ENCODE data around the gene TEX9.
"Not testable (repeated sequence)": the region's sequence is repeated elsewhere in the genome, so short reads cannot be mapped to it uniquely, and the experiment has no call there.

Gene TEX9

DNA sequence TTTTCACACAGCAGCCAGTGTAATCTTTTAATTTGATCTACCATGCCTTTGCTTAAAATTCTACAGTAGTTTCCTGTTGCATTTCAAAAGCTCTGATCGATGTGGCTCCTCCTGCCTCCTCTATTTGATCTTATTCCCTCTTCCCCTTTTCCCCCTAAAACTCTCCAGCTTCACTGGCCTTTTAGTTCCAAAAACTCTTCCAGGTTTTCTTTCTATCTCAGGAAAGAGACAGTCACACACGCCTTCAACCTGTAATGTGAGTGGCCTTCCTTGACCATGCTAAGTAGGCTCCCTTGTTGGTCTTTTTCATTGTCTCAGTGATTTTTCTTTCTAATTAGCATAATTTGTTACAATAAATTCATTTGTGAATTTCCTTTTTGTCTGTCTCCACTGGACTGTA is 985 bp downstream of the TEX9 start:
- DNase-seq (ENCODE audit: low read depth in 2 of 2), result no peak

DNA sequence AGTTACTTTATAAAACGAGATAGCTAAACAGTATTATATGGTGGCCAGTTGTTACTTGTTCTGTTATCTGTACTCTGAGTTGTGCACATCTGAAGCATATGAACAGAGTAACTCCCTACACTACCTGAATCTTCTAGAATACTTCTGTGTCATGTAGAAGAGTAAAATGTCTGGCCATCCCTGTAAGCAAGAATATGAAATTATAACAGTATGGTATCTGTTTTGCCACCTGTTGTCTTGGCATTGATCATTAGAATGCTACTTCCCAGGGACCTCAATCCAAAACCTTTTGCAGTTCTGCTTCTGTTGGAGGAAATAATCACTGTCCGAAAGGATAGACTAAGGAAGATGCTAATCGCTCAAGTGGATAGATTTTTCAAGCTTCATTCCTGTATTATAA is 1.9 kb downstream of the TEX9 start:
- no peak for DNase-seq (ENCODE audit: low read depth in 2 of 2)

DNA sequence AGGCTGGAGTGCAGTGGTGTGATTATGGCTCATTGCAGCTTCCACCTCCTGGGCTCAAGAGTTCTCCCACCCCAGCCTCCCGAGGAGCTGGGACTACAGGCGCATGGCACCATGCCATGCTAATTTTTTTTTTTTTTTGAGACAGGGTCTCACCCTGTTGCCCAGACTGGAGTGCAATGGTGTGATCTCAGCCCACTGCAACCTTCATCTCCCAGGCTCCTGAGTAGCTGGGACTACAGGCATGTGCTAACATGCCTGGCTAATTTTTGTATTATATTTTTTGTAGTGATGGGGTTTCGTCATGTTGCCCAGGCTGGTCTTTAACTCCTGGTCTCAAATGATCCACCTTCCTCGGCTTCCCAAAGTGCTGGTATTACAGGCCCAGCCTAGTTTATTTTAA is 4.0 kb downstream of the TEX9 start:
- no peak for DNase-seq (ENCODE audit: low read depth in 2 of 2)

DNA sequence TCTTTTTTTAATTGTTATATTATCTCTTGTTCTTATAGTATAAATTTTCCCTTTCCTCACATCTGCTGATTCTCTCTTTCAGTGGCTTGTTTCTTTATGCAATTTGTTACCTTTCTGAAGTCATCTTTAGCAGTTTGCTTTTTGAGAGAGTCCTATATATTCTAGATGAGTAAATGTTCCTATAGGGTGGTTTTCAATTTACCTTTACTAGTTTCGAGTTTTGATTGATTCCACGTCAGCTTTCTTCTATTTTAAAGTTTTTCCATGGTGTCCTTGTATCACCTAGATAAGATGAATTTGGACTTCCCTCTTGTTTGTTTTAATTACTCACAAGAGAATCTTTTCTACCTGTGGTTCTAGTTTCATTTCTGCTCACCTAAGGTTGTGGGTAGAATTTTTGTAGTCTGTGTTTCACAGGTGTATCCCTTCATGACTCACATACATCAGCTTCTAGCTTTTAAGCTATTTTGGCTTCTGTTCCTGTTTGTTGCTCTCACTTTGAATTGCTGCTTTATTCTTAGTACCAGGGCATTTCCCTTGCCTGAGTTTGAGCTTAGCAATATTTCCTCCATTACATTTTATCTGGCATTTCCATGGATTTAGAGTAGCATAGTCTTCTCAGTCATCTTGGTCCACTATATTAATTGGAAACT is 6.4 kb downstream of the TEX9 start:
- no peak for DNase-seq (ENCODE audit: low read depth in 2 of 2)

DNA sequence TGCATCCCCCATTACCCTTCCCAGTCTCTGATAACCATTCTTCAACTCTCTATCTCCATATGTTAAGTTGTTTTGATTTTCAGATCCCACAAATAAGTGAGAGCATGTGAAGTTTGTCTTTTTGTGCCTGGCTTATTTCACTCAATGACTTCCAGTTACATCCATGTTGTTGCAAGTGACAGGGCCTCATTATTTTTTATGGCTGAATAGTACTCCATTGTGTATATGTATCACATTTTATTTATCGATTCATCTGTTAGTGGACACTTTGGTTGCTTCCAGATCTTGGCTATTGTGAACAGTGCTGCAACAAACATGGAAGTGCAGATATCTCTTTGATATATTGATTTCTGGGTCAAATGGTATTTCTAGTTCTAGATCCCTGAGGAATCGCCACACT is 9.5 kb downstream of the TEX9 start:
- DNase-seq (ENCODE audit: low read depth in 2 of 2), result not testable (repeated sequence)

DNA sequence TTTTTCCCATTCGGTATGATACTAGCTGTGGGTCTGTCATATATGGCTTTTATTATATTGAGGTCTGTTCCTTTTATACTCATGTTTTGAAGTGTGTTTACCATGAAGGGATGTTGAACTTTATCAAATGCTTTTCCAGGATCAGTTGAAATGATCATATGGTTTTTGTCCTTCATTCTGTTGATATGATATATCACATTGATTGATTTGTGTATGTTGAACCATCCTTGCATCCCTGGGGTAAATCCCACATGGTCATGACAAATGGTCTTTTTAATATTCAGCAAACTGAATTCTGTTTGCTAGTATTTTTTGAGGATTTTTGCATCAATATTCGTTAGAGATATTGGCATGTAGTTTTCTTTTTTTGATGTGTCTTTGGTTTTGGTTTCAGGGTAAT is 12.6 kb downstream of the TEX9 start:
- DNase-seq (ENCODE audit: low read depth in 2 of 2), result not testable (repeated sequence)

DNA sequence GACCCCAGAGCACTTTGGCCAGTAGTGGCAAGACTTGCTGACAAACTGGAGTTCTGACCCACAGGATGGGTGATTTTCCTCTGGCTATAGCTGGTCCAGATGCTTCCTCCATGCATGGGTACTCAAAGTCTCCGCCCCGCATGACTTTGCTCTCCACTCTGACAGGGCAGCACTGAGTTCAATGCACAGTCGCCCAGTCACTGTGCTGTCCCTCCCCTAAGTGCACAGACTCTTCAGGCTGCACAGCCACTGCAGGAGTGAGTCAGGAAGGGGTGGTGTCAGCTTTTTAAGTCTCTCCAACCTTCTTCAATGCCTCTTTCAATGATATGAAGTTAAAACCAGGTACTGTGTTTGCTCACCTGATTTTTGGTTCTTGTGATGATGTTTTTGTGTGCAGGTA is 17.8 kb downstream of the TEX9 start:
- no peak for DNase-seq (ENCODE audit: low read depth in 2 of 2)

DNA sequence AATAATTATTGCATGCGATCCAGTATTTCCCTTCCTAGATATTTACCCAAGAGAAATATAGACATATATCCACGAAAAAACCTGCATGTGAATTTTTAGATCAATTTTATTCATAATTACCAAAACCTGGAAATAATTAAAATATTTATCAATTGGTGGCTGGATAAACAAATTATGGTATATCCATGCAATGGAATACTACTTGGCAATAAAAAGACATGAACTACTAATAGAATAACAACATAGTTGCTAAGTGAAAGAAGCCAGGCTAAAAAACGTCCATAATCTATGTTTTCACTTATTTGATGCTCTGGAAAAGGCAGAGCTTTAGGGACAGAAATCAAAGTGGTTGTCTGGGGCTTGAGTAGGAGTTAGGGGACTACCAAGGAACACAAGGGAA is 20.7 kb downstream of the TEX9 start:
- DNase-seq (ENCODE audit: low read depth in 2 of 2), result no peak

DNA sequence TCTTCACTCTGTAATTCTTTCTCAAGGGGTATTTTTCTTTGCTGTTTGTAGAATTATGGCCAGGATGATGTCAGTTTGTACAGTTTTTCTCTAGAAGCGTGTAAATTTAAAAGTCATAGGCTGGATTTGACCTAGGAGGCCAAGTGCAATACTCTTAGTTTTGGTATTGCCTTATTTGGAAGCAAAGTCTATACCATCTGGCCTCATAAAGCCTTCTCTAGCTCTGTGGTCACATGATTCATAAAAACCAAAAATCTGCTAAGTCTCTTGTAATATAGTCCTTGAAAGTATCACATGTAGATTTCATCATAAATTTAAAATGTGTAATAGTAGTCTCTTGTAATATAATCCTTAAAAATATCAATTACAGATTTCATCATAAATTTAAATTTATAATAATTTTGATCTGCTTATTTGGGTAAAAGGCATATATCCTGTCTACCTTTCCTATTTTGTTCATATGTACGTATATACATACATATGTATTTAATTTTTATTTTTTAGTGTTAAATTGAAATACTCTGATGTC is 25.6 kb downstream of the TEX9 start:
- DNase-seq (ENCODE audit: low read depth in 2 of 2), result no peak

DNA sequence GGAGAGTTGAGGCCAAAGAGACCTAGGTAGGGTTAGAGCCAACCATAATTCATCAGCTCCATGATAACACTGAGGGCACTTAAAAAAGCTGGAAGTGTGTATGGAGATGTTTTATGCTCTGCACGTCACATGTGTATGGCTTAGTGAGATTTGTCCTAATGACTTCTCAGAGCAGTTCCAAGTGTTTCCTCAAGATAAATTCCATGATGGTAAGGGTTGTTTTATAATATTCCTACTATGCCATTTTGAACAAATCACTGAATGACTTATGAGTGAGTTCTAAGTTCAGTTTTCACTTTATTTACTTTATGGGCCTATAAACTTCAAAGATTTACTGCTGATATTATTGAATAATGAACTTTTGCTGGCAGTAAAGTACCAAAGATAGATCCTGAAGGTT is 28.1 kb downstream of the TEX9 start:
- no peak for DNase-seq (ENCODE audit: low read depth in 2 of 2)

DNA sequence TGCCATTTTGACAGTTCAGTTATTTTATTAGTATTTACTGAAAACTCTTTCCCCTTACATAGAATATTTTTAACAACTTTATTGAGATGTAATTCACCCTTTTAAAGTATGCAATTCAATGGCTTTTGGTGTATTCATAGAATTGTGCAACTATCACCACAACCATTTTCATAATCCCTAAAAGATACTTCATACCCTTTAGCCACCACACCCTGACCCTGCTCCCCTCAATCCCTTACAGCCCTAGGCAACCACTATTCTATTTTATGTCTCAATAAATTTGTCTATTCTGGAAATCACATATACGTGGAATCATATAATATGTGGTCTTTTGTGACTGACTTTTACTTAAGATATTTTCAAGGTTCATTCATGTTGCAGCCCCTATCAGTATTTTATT is 29.7 kb downstream of the TEX9 start:
- no peak for DNase-seq (ENCODE audit: low read depth in 2 of 2)

DNA sequence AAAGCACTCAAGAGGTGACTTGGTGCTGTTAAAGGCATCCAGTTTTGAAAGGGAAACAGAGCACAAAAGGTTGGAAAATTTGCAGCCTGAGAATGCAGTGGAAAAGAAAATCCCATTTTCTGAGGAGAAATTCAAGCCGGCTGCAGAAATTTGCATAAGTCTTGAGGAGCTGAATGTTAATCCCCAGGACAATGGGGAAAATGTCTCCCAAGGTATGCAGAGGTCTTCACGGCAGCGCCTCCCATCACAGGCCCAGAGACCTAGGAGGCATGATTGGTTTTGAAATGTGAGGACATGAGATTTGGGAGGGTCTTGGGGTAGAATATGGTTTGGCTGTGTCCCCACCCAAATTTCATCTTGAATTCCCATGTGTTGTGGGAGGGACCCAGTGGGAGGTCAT is 32.1 kb downstream of the TEX9 start:
- not testable (repeated sequence) for DNase-seq (ENCODE audit: low read depth in 2 of 2)

DNA sequence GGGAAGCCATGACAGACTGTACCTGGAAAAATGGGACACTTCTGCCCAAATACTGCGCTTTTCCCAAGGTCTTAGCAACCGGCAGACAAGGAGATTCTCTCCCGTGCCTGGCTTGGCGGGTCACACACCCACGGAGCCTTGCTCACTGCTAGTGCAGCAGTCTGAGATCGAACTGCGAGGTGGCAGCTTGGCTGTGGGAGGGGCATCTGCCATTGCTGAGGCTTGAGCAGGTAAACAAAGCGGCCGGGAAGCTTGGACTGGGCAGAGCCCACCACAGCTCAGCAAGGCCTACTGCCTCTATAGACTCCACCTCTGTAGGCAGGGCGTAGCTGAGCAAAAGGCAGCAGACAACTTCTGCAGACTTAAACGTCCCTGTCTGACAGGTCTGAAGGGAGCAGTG is 34.0 kb downstream of the TEX9 start:
- not testable (repeated sequence) for DNase-seq (ENCODE audit: low read depth in 2 of 2)

DNA sequence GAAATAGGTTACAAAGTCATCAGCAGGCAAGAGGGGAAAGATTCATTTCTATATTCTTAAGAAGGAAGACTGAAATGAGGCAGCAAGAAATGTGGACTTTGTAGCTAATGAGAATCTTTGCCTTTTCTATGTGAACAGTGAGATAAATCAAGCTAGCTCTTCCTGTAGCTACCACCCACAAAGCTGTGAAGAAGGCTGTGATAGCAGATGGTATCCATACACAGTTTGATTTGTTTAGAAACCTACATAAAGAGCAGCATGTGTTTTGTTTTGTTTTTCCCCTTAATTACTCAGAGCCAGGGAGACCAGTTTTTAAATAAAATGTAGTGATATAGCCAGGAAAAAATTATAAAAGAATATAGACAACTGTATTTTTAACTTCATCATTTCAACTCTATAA is 45.5 kb downstream of the TEX9 start:
- no peak for DNase-seq (ENCODE audit: low read depth in 2 of 2)

DNA sequence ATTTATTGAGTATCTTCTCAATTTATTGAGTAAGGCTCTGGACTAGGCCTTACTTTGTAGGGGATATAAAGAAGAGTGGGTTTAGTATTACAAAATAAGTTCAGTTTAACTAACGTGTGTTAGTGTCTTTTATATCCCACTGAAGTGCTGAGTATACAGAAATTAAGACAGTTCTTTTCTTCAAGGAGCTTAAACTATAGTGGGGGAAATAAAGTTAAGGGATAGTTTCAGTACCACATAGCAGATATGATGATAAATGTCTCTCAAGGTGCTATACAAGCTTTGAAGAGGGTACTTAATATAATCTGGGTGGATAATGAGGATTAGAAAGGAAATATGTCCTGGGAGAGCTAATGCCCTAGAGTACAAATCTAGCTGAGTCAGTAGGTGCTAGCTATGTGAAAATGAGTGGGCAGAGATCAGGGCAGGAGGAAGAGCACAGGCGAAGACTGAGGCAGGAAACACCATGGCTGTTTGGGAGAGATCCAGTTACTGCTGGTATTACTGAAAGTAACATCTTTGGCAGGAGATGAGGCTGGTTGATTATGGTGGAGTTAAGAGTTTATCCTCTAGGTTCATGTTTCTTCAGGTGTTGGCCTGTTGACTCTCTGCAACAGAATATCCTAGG is 46.0 kb downstream of the TEX9 start:
- DNase-seq (ENCODE audit: low read depth in 2 of 2), result no peak

DNA sequence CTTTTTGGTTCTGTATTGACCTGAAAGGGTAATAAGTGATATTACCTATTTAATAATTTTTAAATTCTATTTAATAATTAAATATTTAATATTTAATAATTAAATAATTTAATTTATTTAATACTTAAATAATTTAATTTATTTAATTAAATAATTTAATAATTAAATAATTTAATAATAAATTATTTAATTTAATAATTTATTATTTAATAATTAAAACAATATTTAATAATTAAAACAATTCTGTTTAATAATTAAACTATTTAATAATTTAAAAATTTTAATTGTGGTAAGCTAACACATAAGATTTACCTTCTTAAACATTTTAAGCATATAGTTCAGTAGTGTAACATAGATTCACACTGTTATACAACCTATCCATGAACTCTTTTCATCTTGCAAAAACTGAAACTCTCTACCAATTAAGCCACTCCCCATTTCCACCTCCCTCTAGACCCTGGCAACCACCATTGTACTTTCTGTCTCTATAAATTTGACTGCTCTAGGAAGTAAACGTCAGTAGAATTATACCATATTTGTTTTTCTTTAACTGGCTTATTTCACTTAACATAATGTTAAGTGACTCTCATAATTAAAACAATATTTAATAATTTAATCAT is 48.0 kb downstream of the TEX9 start:
- DNase-seq (ENCODE audit: low read depth in 2 of 2), result not testable (repeated sequence)

DNA sequence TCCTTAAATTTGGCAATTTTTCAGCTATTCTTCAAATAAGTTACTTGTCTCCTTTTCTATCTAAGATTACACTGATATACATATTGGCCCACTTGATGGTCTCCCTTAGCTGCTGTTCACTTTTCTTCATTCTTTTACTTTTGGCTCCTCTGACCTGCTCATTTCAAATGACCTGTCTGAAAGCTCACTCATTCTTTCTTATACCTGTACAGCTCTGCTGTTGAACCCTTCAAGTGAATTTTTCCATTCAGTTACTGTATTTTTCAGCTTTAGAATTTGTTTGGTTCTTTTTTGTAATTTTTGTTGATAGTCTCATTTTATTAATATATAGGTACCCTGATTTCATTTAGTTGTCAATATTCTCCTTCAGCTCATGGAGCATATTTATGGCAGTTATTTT is 60.0 kb downstream of the TEX9 start:
- DNase-seq (ENCODE audit: low read depth in 2 of 2), result no peak

DNA sequence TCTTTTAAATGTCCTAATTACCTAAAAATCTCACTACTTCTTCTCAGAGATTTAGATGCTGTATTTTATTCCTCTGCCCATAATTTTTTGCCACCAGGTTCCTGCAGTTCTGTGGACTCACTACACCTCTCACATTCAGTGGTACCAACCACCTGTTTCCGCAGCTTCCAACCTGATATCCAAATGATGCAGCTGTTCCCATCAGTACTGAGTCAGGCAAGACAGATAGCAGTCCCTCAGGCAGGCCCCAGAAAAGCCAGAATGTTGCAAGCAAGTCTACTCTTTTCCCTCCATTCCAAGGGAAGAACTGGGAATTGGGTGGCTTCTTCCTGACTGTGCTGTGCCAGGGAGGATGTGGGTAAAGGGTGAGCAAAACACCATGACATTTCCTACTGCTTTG is 60.8 kb downstream of the TEX9 start:
- no peak for DNase-seq (ENCODE audit: low read depth in 2 of 2)

DNA sequence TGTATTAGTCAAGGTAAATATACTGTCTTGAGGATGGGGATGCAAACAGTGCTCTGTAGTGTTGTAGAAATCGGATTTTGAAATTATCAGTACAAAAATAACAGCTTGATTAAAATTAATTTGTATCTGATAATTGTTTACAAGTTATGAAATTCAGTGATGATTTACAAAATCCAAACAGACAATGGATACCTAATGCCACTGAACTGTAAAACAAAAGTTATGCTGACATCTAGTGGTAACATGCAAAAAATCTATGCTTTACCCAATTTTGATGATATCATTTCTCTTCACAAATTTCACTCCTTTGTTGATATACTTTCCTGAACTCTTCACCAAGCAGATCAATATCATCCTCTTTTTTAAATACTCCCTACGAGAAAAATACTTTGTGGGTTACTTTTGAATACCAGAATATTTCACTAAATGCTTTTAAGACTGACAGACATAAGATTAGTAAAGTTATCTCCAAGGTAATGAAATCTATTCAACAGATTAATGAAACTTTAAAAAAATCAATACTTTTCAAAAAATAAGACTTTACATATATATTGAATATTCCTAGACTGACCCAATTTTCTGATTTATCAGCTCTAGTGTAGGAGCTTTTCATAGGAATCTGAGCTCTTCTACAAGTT is 63.7 kb downstream of the TEX9 start:
- DNase-seq (ENCODE audit: low read depth in 2 of 2), result no peak

DNA sequence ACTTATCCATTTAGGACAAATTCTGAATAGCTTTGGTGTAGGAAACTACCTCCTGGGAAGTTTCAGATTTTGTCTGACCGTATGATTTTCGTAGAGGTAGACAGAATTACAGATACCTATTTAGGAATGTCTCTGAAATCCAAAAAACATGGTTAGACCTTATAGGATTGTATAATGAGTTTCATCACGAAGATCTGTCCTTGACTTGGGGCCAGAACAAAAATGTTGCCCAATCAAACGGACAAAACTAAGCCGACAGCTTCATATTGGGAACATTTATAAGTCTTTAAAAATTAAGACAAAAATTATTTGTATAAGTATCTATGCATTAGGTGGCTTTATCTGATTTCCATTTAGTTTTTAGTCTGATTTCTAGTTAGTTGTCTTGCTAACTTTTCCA is 67.1 kb downstream of the TEX9 start:
- DNase-seq (ENCODE audit: low read depth in 2 of 2), result no peak

DNA sequence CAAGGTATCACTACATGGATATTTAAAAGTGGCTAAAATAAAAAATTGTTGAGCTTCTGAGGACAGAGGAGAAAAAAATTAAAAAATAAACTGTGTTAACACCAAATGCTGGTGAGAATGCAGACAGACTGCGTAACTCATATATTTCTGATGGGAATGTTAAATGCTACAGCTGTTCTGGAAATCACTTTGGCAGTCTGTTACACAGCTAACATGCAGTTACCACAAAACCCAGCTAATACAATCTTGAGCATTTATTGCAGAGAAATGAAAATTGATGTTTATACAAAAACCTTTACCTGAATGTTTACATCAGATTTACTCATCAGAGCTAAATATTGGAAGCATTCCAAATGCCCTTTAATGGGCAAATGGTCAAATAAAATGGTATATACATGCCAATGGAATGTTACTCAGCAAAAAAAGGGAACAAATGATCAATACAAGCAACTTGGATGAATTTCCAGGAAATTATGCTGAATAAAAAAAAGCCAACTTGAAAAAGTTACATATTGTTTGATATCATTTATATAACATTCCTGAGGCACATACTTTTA is 75.1 kb downstream of the TEX9 start:
- no peak for DNase-seq (ENCODE audit: low read depth in 2 of 2)

DNA sequence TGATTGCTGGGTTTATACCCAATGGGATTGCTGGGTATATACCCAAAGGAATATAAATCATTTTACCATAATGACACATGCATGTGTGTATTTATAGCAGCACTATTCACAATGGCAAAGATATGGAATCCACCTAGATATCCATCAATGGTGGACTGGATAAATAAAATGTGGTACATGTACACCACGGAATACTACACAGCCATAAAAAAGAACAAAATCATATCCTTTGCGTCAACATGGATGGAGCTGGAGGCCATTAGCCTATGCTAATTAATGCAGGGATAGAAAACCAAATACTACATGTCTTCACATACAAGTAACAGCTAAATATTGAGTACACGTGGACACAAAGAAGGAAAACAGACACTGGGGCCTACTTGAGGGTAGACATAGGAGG is 77.1 kb downstream of the TEX9 start:
- DNase-seq (ENCODE audit: low read depth in 2 of 2), result no peak

DNA sequence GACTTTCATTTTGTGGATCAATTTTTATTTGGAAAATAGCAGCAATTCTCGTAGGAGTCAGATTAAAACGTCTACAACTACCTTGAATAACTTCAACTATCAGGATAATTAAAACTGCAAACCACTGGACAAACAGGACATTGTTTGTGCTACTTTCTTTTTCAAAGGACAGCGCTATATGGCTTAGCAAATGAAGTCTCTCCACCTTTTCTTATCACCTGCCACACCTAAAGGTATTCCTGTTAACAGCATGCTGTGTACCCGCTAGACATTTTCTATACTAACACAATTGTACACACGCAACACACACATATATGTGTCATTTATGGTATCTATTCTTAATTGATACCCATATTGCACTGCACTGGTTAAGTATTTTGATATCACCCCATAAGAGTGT is 80.5 kb downstream of the TEX9 start:
- no peak for DNase-seq (ENCODE audit: low read depth in 2 of 2)
